Astrocyte of the spinal cord (primary cell): Measurements from ENCODE around the gene PIK3R5.

Source experiments
- DNase-seq: peaks from one replicate; pipeline ENCODE4 v3.0.0; 2011; ENCODE audit warnings: low read depth, low spot score
- H3K4me3 ChIP-seq: 2 replicates; pipeline ENCODE4 v1.5.1; 2011; ENCODE audit warnings: low read depth, mild to moderate bottlenecking, low read length, moderate library complexity
- CTCF ChIP-seq: IDR thresholded peaks from 2 replicates; pipeline ENCODE4 v1.5.1; 2012; ENCODE audit warnings: low read depth, mild to moderate bottlenecking, low read length, inconsistent platforms
- in situ Hi-C: cut with HindIII; loops from 2 replicates; pipeline ENCODE4 v1.10.0; 2017; ENCODE audit warnings: low sequenced_read_pairs

Gene PIK3R5

GRCh38 chr17:8872705-8873435 lies 92.6 kb downstream of the PIK3R5 start:
- no peak overlapping the region for H3K4me3 ChIP-seq
- DNase-seq, result no peak
- no peak for TF ChIP-seq CTCF
- in situ Hi-C loops, result no loop called here

DNA sequence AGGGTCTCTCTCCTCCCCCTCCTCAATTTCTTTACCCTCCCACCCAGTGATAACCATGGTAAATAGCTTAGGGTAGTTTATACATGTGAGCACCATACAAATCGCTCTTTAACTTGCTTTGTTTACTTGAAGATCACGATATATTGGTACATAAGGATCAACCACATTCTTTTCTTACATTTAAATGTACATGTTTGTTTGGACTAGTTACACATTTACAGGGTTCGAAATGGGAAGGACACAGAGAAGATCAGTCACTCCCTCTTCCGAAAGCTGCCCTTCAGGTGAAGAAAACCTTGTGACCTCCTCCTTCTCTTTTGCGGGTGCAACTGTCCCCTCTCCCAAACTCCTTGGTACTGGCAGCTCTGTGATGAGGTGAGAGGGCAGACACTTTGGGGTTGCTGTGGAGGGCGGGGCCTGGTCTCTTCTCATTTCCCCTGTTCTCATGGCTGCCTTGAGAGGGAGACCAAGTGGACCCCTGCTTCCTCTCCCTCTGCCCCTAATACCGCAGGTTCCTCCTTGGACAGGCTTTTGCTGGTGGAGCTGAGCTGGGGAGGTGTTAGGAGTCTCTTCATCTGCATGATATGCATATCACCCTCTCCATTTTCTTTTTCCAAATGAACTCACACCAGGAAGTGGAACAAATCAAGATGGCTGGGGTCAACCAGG lies 93.3 kb downstream of the PIK3R5 start:
- no peak for DNase-seq
- in situ Hi-C loops, result no loop called here
- TF ChIP-seq CTCF, result no peak
- no peak overlapping the region for H3K4me3 ChIP-seq

DNA sequence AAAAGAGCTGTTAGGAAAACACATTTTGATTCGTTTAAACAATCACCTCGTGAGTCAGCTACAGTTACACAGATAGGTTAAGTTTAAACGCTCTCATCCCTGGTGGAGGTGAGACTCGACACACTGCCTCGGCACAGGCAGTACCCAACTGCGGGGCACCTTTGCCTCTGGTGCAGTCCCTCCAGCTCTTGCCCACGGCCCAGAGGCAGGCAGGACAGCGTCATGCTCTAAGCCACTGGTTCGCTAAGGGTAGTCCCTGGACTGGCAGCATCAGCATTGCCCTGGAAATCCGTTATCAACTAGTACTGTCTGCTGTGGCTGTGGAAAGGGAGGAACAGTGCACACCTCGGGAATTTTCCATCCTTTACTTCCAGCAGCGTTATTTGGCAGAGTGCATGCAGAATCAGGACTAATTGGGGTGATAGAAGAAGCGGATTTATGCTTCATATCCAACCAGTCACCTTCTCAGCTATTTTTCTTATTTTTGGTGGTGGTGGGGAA lies 94.4 kb downstream of the PIK3R5 start:
- no peak overlapping the region for H3K4me3 ChIP-seq
- in situ Hi-C loops, result no loop called here
- no peak for TF ChIP-seq CTCF
- DNase-seq, result no peak

GRCh38 chr17:8870406-8871040 lies 95.0 kb downstream of the PIK3R5 start:
- no peak overlapping the region for H3K4me3 ChIP-seq
- no peak for TF ChIP-seq CTCF
- no peak for DNase-seq
- in situ Hi-C loops, result no loop called here

GRCh38 chr17:8869114-8869815 lies 96.2 kb downstream of the PIK3R5 start:
- TF ChIP-seq CTCF, result no peak
- in situ Hi-C loops, result no loop called here
- no peak overlapping the region for H3K4me3 ChIP-seq
- DNase-seq, result no peak

- no peak for DNase-seq
- no peak overlapping the region for H3K4me3 ChIP-seq
- in situ Hi-C loops, result no loop called here
- TF ChIP-seq CTCF, result no peak
These were observed 97.0 kb downstream of the PIK3R5 start for GRCh38 chr17:8868529-8868951.
